WTC11 (cell line): Measurements from ENCODE around the gene MEX3D. TPM values are rescaled to one million over a fixed set of nuclear protein-coding genes. Genes with fewer than 3 reads are reported as not detected.

Experiments used
- AFF4 ChIP-seq: sonication (generic); formaldehyde crosslinking; IDR thresholded peaks from 2 replicates; pipeline ENCODE4 v1.8.1; 2023; ENCODE audit warnings: mild to moderate bottlenecking, missing genetic modification reagents, borderline replicate concordance
- ATF2 ChIP-seq: sonication (generic); formaldehyde crosslinking; IDR thresholded peaks from 2 replicates; pipeline ENCODE4 v1.8.1; 2022; ENCODE audit warnings: low read depth, missing genetic modification reagents, borderline replicate concordance
- CREB1 ChIP-seq: sonication (generic); formaldehyde crosslinking; IDR thresholded peaks from 2 replicates; pipeline ENCODE4 v1.8.0; 2023; ENCODE audit warnings: mild to moderate bottlenecking, missing genetic modification reagents
- CTCF ChIP-seq: fragments of 200-600 bp; IDR thresholded peaks from 2 replicates; pipeline ENCODE4 v1.8.0; 2022; ENCODE audit warnings: antibody characterized with exemption
- EMX1 ChIP-seq: fragments of 250-450 bp; sonication (Bioruptor Pico); IDR thresholded peaks from 2 replicates; pipeline ENCODE4 v1.8.0; 2021; ENCODE audit warnings: mild to moderate bottlenecking
- ERG ChIP-seq: fragments of 250-450 bp; sonication (Bioruptor Pico); IDR thresholded peaks from 2 replicates; pipeline ENCODE4 v1.8.0; 2021; ENCODE audit warnings: mild to moderate bottlenecking
- FOXJ3 ChIP-seq: sonication (generic); formaldehyde crosslinking; IDR thresholded peaks from 2 replicates; pipeline ENCODE4 v1.9.0; 2021; ENCODE audit warnings: missing genetic modification reagents, mild to moderate bottlenecking, borderline replicate concordance
- GTF2I ChIP-seq: fragments of 250-450 bp; sonication (Bioruptor Pico); conservative IDR thresholded peaks from 2 replicates; pipeline ENCODE4 v1.4.0; 2021; ENCODE audit warnings: mild to moderate bottlenecking
- HMGXB4 ChIP-seq: sonication (generic); formaldehyde crosslinking; IDR thresholded peaks from 2 replicates; pipeline ENCODE4 v1.8.1; 2023; ENCODE audit warnings: mild to moderate bottlenecking, moderate library complexity, missing genetic modification reagents
- JUN ChIP-seq: sonication (generic); formaldehyde crosslinking; IDR thresholded peaks from 2 replicates; pipeline ENCODE4 v1.8.0; 2023; ENCODE audit warnings: mild to moderate bottlenecking, missing genetic modification reagents
- NFE2L1 ChIP-seq: sonication (generic); formaldehyde crosslinking; IDR thresholded peaks from 2 replicates; pipeline ENCODE4 v1.8.1; 2023; ENCODE audit warnings: missing genetic modification reagents
- NR2C2 ChIP-seq: sonication (generic); formaldehyde crosslinking; IDR thresholded peaks from 2 replicates; pipeline ENCODE4 v1.8.0; 2022; ENCODE audit warnings: mild to moderate bottlenecking, missing genetic modification reagents
- SMAD4 ChIP-seq: sonication (generic); formaldehyde crosslinking; IDR thresholded peaks from 2 replicates; pipeline ENCODE4 v1.8.0; 2022; ENCODE audit warnings: mild to moderate bottlenecking, missing genetic modification reagents
- SOX15 ChIP-seq: fragments of 250-450 bp; sonication (Bioruptor Pico); IDR thresholded peaks from 2 replicates; pipeline ENCODE4 v1.9.0; 2021; ENCODE audit warnings: mild to moderate bottlenecking
- TCF7 ChIP-seq: sonication (generic); formaldehyde crosslinking; IDR thresholded peaks from 2 replicates; pipeline ENCODE4 v1.8.0; 2022; ENCODE audit warnings: mild to moderate bottlenecking, low read depth, missing genetic modification reagents, moderate library complexity
- USF2 ChIP-seq: sonication (generic); formaldehyde crosslinking; IDR thresholded peaks from 2 replicates; pipeline ENCODE4 v1.8.1; 2023; ENCODE audit warnings: mild to moderate bottlenecking, missing genetic modification reagents, moderate library complexity
- ZBTB21 ChIP-seq: sonication (generic); formaldehyde crosslinking; IDR thresholded peaks from 2 replicates; pipeline ENCODE4 v1.8.1; 2023; ENCODE audit warnings: mild to moderate bottlenecking, missing genetic modification reagents, borderline replicate concordance
- ZBTB43 ChIP-seq: sonication (generic); formaldehyde crosslinking; IDR thresholded peaks from 2 replicates; pipeline ENCODE4 v1.8.1; 2023; ENCODE audit warnings: mild to moderate bottlenecking, missing genetic modification reagents
- ZNF281 ChIP-seq: sonication (generic); formaldehyde crosslinking; IDR thresholded peaks from 2 replicates; pipeline ENCODE4 v1.8.0; 2023; ENCODE audit warnings: mild to moderate bottlenecking, missing genetic modification reagents
- ZNF317 ChIP-seq: sonication (generic); formaldehyde crosslinking; IDR thresholded peaks from 2 replicates; pipeline ENCODE4 v1.8.1; 2023; ENCODE audit warnings: low read depth, mild to moderate bottlenecking, moderate library complexity, missing genetic modification reagents, borderline replicate concordance
- ZNF396 ChIP-seq: fragments of 250-450 bp; sonication (Bioruptor Pico); IDR thresholded peaks from 2 replicates; pipeline ENCODE4 v1.8.0; 2021; ENCODE audit warnings: mild to moderate bottlenecking, moderate library complexity, borderline replicate concordance
- total RNA-seq: library from RNA; stranded (reverse); gene quantifications from 3 replicates; pipeline ENCODE4 v1.2.3, GENCODE V29; 2021

Gene MEX3D
- total RNA-seq, 1 experiment from 2014 or later, result 69.5 TPM

GRCh38 chr19:1568320-1569019, at the start of gene MEX3D (continued):
- TF ChIP-seq ZNF281 (CRISPR knock-in tag) (peak; percentile 92), TCF7 (CRISPR knock-in tag) (peak; percentile 95), JUN (CRISPR knock-in tag) (peak; percentile 95), CTCF (no peak), GTF2I (CRISPR knock-in tag) (no peak), CREB1 (CRISPR knock-in tag) (peak; percentile 95), AFF4 (CRISPR knock-in tag) (no peak), ZBTB43 (CRISPR knock-in tag) (peak; percentile 96), USF2 (CRISPR knock-in tag) (peak; percentile 91), NR2C2 (CRISPR knock-in tag) (peak; percentile 70; the same call in 1 of the 2 replicates), ZBTB21 (peak; percentile 53; the same call in 1 of the 2 replicates), EMX1 (CRISPR knock-in tag) (no peak), SMAD4 (CRISPR knock-in tag) (peak; percentile 86; the same call in 1 of the 2 replicates), ATF2 (CRISPR knock-in tag) (0 out of 2 replicates have a peak, but pooled peaks have one; percentile 68), HMGXB4 (CRISPR knock-in tag) (0 out of 2 replicates have a peak, but pooled peaks have one; percentile 50), SOX15 (CRISPR knock-in tag) (no peak), ERG (no peak), FOXJ3 (peak; percentile 61; the same call in 1 of the 2 replicates), ZNF317 (CRISPR knock-in tag) (peak; percentile 76), NFE2L1 (peak; percentile 96; the same call in 1 of the 2 replicates), ZNF396 (CRISPR knock-in tag) (no peak)
